GM23338 (cell line): ENCODE data around the gene MR1. TPM values are rescaled to one million over a fixed set of nuclear protein-coding genes. Genes with fewer than 3 reads are reported as not detected.
A peak's percentile ranks its signal among the peaks of the same experiment; 100 is the strongest.

Experiments
- ATAC-seq: fragments of 200-7000 bp; cut with Tn5 transposase; 3 replicates; pipeline ENCODE4 v1.9.1; 2020
- DNase-seq: peaks from one replicate; pipeline ENCODE4 v3.0.0-alpha.2; 2015; ENCODE audit warnings: low spot score
- H2AFZ ChIP-seq: fragments of 200-600 bp; sonication (generic); 2 replicates; pipeline ENCODE4 v1.8.0; 2016; ENCODE audit warnings: antibody characterized with exemption, mild to moderate bottlenecking, moderate library complexity
- H3F3A ChIP-seq: fragments of 200-600 bp; sonication (generic); replicated peaks from 2 replicates; pipeline ENCODE4 v1.8.0; 2017; ENCODE audit warnings: antibody characterized with exemption, mixed run types, low read depth
- H3K27ac ChIP-seq: fragments of 200-600 bp; sonication (generic); 2 replicates; pipeline ENCODE4 v1.6.1; 2016; ENCODE audit warnings: low read depth
- H3K27me3 ChIP-seq: fragments of 200-600 bp; sonication (generic); 2 replicates; pipeline ENCODE4 v1.8.0; 2016; ENCODE audit warnings: mild to moderate bottlenecking, mixed run types, moderate library complexity; ENCODE audit not compliant: insufficient read depth
- H3K36me3 ChIP-seq: fragments of 200-600 bp; sonication (generic); 2 replicates; pipeline ENCODE4 v1.8.0; 2016; ENCODE audit warnings: mild to moderate bottlenecking; ENCODE audit not compliant: insufficient read depth
- H3K4me1 ChIP-seq: fragments of 200-600 bp; sonication (generic); 2 replicates; pipeline ENCODE4 v1.8.0; 2016; ENCODE audit warnings: mild to moderate bottlenecking, moderate library complexity; ENCODE audit not compliant: insufficient read depth
- H3K4me2 ChIP-seq: fragments of 200-600 bp; sonication (generic); 2 replicates; pipeline ENCODE4 v1.7.1; 2017; ENCODE audit warnings: mixed run types
- H3K4me3 ChIP-seq: fragments of 200-600 bp; sonication (generic); 2 replicates; pipeline ENCODE4 v1.6.1; 2016; ENCODE audit warnings: mixed run types
- H3K79me2 ChIP-seq: fragments of 200-600 bp; sonication (generic); replicated peaks from 2 replicates; pipeline ENCODE4 v1.8.0; 2017; ENCODE audit warnings: mild to moderate bottlenecking; ENCODE audit not compliant: insufficient read depth
- H3K9me2 ChIP-seq: fragments of 200-600 bp; sonication (generic); 2 replicates; pipeline ENCODE4 v1.8.0; 2017; ENCODE audit not compliant: insufficient read depth
- H4K20me1 ChIP-seq: fragments of 200-600 bp; sonication (generic); replicated peaks from 2 replicates; pipeline ENCODE4 v1.8.0; 2017; ENCODE audit warnings: mild to moderate bottlenecking; ENCODE audit not compliant: insufficient read depth
- H3K27ac Mint-ChIP-seq: 2 replicates; pipeline ENCODE4 v1.8.0; 2020; ENCODE audit warnings: inconsistent platforms, mild to moderate bottlenecking, moderate library complexity, mixed read lengths
- H3K27me3 Mint-ChIP-seq: 3 replicates; pipeline ENCODE4 v1.8.0; 2022; ENCODE audit warnings: low read depth, mild to moderate bottlenecking, moderate library complexity, mixed read lengths, inconsistent platforms; ENCODE audit not compliant: insufficient read depth, poor library complexity
- H3K36me3 Mint-ChIP-seq: 3 replicates; pipeline ENCODE4 v1.8.0; 2021; ENCODE audit warnings: low read depth, mild to moderate bottlenecking, inconsistent platforms, moderate library complexity, mixed read lengths
- H3K4me1 Mint-ChIP-seq: 3 replicates; pipeline ENCODE4 v1.8.0; 2020; ENCODE audit warnings: mild to moderate bottlenecking, inconsistent platforms, mixed read lengths
- H3K4me3 Mint-ChIP-seq: 3 replicates; pipeline ENCODE4 v1.8.0; 2021; ENCODE audit warnings: moderate library complexity, mild to moderate bottlenecking, inconsistent platforms, mixed read lengths
- H3K9me3 Mint-ChIP-seq: 3 replicates; pipeline ENCODE4 v1.8.0; 2020; ENCODE audit warnings: moderate library complexity, mild to moderate bottlenecking, inconsistent platforms, mixed read lengths
- CTCF ChIP-seq, 2 experiments: fragments of 200-600 bp in 1 of 2; sonication (generic) in 1 of 2; conservative IDR thresholded peaks; 2 replicates each; pipeline versions ENCODE4 v1.5.1 to v1.6.1; 2016 to 2017; ENCODE audit warnings: antibody characterized with exemption in 2 of 2, low read depth in 2 of 2, mild to moderate bottlenecking in 2 of 2, moderate library complexity in 1 of 2
- ETS1 ChIP-seq: IDR thresholded peaks from 2 replicates; pipeline ENCODE4 v1.6.1; 2016; ENCODE audit warnings: antibody characterized with exemption
- EZH2 ChIP-seq: fragments of 200-600 bp; sonication (generic); IDR thresholded peaks from one replicate; pipeline ENCODE4 v1.8.0; 2017; ENCODE audit warnings: antibody characterized with exemption, mild to moderate bottlenecking, low read depth; ENCODE audit not compliant: unreplicated experiment
- EZH2phosphoT487 ChIP-seq: fragments of 200-600 bp; sonication (generic); IDR thresholded peaks from one replicate; pipeline ENCODE4 v1.8.1; 2018; ENCODE audit warnings: antibody characterized with exemption; ENCODE audit not compliant: unreplicated experiment
- JUNB ChIP-seq: IDR thresholded peaks from one replicate; pipeline ENCODE4 v1.6.1; 2016; ENCODE audit warnings: antibody characterized with exemption; ENCODE audit not compliant: unreplicated experiment
- NANOG ChIP-seq: IDR thresholded peaks from 2 replicates; pipeline ENCODE4 v1.6.1; 2016; ENCODE audit warnings: antibody characterized with exemption, borderline replicate concordance
- STAT1 ChIP-seq: IDR thresholded peaks from one replicate; pipeline ENCODE4 v1.6.1; 2016; ENCODE audit warnings: antibody characterized with exemption; ENCODE audit not compliant: unreplicated experiment
- ZNF114 ChIP-seq: fragments of 250-450 bp; sonication (Bioruptor Pico); IDR thresholded peaks from 2 replicates; pipeline ENCODE4 v1.5.0; 2020; ENCODE audit warnings: mild to moderate bottlenecking, moderate library complexity
- ZNF462 ChIP-seq: fragments of 250-450 bp; sonication (Bioruptor Pico); IDR thresholded peaks from 2 replicates; pipeline ENCODE4 v1.5.0; 2020; ENCODE audit warnings: mild to moderate bottlenecking, moderate library complexity
- polyA plus RNA-seq: library from polyadenylated mRNA; unstranded; fragments of >200 nt; fragmentation: Nextera tagmentation; extraction: Ambion mirVana; gene quantifications from 2 replicates; pipeline ENCODE4 v1.2.1, GENCODE V29; 2016
- total RNA-seq: library from RNA; depleted of rRNA; stranded (reverse); fragments of >200 nt; shearing (Covaris generic); gene quantifications from 2 replicates; pipeline ENCODE4 v1.2.3, GENCODE V29; 2014

MR1 gene
- total and polyA plus RNA-seq, 2 experiments from 2014 or later: 0.18 TPM; not detected in 1

GRCh38 chr1:181094416-181095212 is 60.8 kb downstream of the MR1 start (continued):
- no peak for TF ChIP-seq ETS1

- no peak for TF ChIP-seq ZNF462 (CRISPR knock-in tag)
- TF ChIP-seq NANOG: no peak
- TF ChIP-seq EZH2phosphoT487: no peak
- no peak for TF ChIP-seq ZNF114 (CRISPR knock-in tag)
- TF ChIP-seq ETS1: no peak
- TF ChIP-seq STAT1: no peak
- TF ChIP-seq EZH2: no peak
- no peak for TF ChIP-seq CTCF (conservative IDR thresholded peaks at IDR 0.05; ENCODE audit: low read depth in 2 of 2)
- no peak for TF ChIP-seq JUNB
- Mint-ChIP-seq H3K9me3 (no peaks in the 10 kb centered on the region), H3K36me3 (peaks cover 18% of the 10 kb centered on the region), H3K27me3 (peaks cover 14% of the 10 kb centered on the region), H3K4me3 (no peak overlapping the region), H3K4me1 (peaks cover 75% of the 10 kb centered on the region), H3K27ac (no peak overlapping the region)
- no peak overlapping the region for H3K27ac ChIP-seq
- peaks cover 26% of the 10 kb centered on the region for H4K20me1 ChIP-seq
- no peak for ATAC-seq
- no peak overlapping the region for H3K4me3 ChIP-seq
- no peak for DNase-seq
- H3K79me2 ChIP-seq: peaks cover 30% of the 10 kb centered on the region
- H3K27me3 ChIP-seq: peaks cover 99% of the 10 kb centered on the region
- peaks cover 7% of the 10 kb centered on the region; the same call in 1 of the 2 replicates for H3F3A ChIP-seq
- no peak overlapping the region for H2AFZ ChIP-seq
- no peaks in the 10 kb centered on the region for H3K9me2 ChIP-seq
- no peaks in the 10 kb centered on the region for H3K36me3 ChIP-seq
- peaks cover 73% of the 10 kb centered on the region for H3K4me1 ChIP-seq
- peak overlapping the region; percentile 62 for H3K4me2 ChIP-seq
These were observed 61.5 kb downstream of the MR1 start for GRCh38 chr1:181095260-181095659.
